OCI-LY1 (cell line): ENCODE data around the gene CSRP1.

ENCODE experiments used
- H2AFZ ChIP-seq: fragments of 200-600 bp; sonication (generic), shearing (Covaris generic); 2 replicates; pipeline ENCODE4 v1.6.0; 2014; ENCODE audit warnings: antibody characterized with exemption, mild to moderate bottlenecking, low read length
- H3F3A ChIP-seq: fragments of 200-600 bp; sonication (generic), shearing (Covaris generic); 2 replicates; pipeline ENCODE4 v1.6.0; 2014; ENCODE audit warnings: mild to moderate bottlenecking, antibody characterized with exemption, low read length, moderate library complexity; ENCODE audit not compliant: insufficient read depth
- H3K27ac ChIP-seq: fragments of 200-600 bp; sonication (generic); 2 replicates; pipeline ENCODE4 v1.5.1; 2014; ENCODE audit warnings: low read length, mixed run types, mild to moderate bottlenecking, low read depth; ENCODE audit not compliant: poor library complexity, severe bottlenecking
- H3K27me3 ChIP-seq: fragments of 200-600 bp; sonication (generic); 2 replicates; pipeline ENCODE4 v1.6.0; 2014; ENCODE audit warnings: antibody characterized with exemption, mild to moderate bottlenecking, low read length, moderate library complexity; ENCODE audit not compliant: insufficient read depth
- H3K36me3 ChIP-seq: fragments of 200-600 bp; sonication (generic); 2 replicates; pipeline ENCODE4 v1.6.1; 2014; ENCODE audit warnings: mild to moderate bottlenecking, antibody characterized with exemption, low read length, moderate library complexity, mixed read lengths; ENCODE audit not compliant: insufficient read depth
- H3K4me1 ChIP-seq: fragments of 200-600 bp; sonication (generic); 2 replicates; pipeline ENCODE4 v1.5.1; 2014; ENCODE audit warnings: mild to moderate bottlenecking, low read length, moderate library complexity; ENCODE audit not compliant: insufficient read depth, severe bottlenecking
- H3K4me2 ChIP-seq: fragments of 200-600 bp; sonication (generic), shearing (Covaris generic); 2 replicates; pipeline ENCODE4 v1.6.1; 2014; ENCODE audit warnings: low read length
- H3K4me3 ChIP-seq: fragments of 200-600 bp; sonication (generic); 2 replicates; pipeline ENCODE4 v1.5.1; 2014; ENCODE audit warnings: low read length, low read depth, mild to moderate bottlenecking, mixed read lengths; ENCODE audit not compliant: poor library complexity, severe bottlenecking
- H3K79me2 ChIP-seq: fragments of 200-600 bp; shearing (Covaris generic); 2 replicates; pipeline ENCODE4 v1.6.1; 2016; ENCODE audit warnings: mixed run types, low read length, mixed read lengths; ENCODE audit not compliant: insufficient read depth
- H3K9ac ChIP-seq: fragments of 200-600 bp; sonication (generic), shearing (Covaris generic); 2 replicates; pipeline ENCODE4 v1.6.1; 2014; ENCODE audit warnings: mild to moderate bottlenecking, low read length, mixed read lengths
- H3K9me2 ChIP-seq: fragments of 200-600 bp; sonication (generic), shearing (Covaris generic); 2 replicates; pipeline ENCODE4 v1.6.1; 2014; ENCODE audit warnings: low read depth, mild to moderate bottlenecking, low read length, mixed read lengths
- H3K9me3 ChIP-seq: fragments of 200-600 bp; shearing (Covaris generic); 2 replicates; pipeline ENCODE4 v1.6.1; 2014; ENCODE audit warnings: low read length, mixed read lengths
- H4K20me1 ChIP-seq: fragments of 200-600 bp; sonication (generic), shearing (Covaris generic); 2 replicates; pipeline ENCODE4 v1.6.0; 2016; ENCODE audit warnings: mild to moderate bottlenecking, low read length; ENCODE audit not compliant: insufficient read depth
- EZH2 ChIP-seq: fragments of 200-600 bp; sonication (generic), shearing (Covaris generic); IDR thresholded peaks from 2 replicates; pipeline ENCODE4 v1.8.0; 2017; ENCODE audit warnings: borderline replicate concordance, mixed run types, mild to moderate bottlenecking, antibody characterized with exemption, low read length, moderate library complexity, mixed read lengths
- TF ChIP-seq, protein P1 (sequence below): fragments of 200-600 bp; sonication (generic), shearing (Covaris generic); IDR thresholded peaks from 2 replicates; pipeline ENCODE4 v1.5.1; 2017; ENCODE audit warnings: mild to moderate bottlenecking, antibody characterized with exemption, low read length, moderate library complexity, mixed read lengths

CSRP1 gene

DNA sequence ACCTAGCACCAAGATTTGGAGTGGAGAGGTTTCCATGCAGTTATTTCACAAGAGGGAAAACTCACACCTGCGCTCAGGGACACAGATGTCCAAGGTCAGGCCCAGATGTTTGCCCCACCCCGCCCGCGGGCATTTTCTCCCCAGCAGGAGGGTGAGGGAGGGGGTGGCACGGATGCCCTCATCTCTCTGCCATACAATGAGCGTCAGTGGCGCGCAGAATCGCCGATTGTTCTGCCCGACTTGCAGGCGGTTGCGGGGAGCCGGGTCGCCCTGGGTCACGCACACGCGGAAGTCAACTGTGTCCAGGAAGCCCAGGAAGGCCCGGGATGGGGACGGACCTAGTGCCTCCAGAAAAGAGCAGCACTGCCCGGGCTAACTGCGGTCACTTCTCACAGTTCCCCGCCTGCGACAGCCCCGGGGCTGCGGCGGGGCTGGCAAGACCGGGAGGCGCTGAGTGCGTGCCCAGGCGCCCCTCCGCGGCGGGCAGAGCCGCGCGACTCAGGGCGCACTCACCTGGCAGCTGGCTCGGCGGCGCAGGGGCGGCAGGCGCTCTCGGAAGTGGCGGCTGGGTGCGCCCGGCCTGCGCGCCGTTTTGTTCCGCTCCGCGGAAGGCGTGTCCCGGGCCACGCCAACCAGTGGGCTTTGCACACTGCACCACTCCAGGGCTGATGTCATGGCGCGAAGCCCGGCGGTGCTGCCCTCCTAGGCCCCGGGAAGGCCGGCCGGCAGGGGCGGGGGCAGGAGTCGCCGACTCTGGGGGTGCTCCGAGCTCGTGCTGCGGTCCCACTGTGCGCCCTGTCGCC, at the start of gene CSRP1:
CSRP1 (minus strand) TSS at position 567 of the 803 bp plus-strand sequence. CDS start 10,820 bp downstream, outside the sequence.
- Histone ChIP-seq H2AFZ (0 out of 2 replicates have a peak within 1 kb of the TSS, but pooled peaks have one; percentile 5), H3K79me2 (no peaks in the 10 kb centered on the region), H4K20me1 (no peaks in the 10 kb centered on the region), H3K27me3 (no peaks in the 10 kb centered on the region), H3K9me2 (no peaks in the 10 kb centered on the region), H3K9ac (peak within 1 kb of the TSS; percentile 75), H3K36me3 (no peaks in the 10 kb centered on the region), H3F3A (no peaks in the 10 kb centered on the region), H3K4me1 (peaks cover 85% of the 10 kb centered on the region), H3K9me3 (no peaks in the 10 kb centered on the region), H3K27ac (peak within 1 kb of the TSS; percentile 77), H3K4me2 (peak within 1 kb of the TSS; percentile 94), H3K4me3 (peak within 1 kb of the TSS; percentile 71)
- TF ChIP-seq, protein P1, sequence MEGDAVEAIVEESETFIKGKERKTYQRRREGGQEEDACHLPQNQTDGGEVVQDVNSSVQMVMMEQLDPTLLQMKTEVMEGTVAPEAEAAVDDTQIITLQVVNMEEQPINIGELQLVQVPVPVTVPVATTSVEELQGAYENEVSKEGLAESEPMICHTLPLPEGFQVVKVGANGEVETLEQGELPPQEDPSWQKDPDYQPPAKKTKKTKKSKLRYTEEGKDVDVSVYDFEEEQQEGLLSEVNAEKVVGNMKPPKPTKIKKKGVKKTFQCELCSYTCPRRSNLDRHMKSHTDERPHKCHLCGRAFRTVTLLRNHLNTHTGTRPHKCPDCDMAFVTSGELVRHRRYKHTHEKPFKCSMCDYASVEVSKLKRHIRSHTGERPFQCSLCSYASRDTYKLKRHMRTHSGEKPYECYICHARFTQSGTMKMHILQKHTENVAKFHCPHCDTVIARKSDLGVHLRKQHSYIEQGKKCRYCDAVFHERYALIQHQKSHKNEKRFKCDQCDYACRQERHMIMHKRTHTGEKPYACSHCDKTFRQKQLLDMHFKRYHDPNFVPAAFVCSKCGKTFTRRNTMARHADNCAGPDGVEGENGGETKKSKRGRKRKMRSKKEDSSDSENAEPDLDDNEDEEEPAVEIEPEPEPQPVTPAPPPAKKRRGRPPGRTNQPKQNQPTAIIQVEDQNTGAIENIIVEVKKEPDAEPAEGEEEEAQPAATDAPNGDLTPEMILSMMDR, result no peak
- TF ChIP-seq EZH2, result no peak

DNA sequence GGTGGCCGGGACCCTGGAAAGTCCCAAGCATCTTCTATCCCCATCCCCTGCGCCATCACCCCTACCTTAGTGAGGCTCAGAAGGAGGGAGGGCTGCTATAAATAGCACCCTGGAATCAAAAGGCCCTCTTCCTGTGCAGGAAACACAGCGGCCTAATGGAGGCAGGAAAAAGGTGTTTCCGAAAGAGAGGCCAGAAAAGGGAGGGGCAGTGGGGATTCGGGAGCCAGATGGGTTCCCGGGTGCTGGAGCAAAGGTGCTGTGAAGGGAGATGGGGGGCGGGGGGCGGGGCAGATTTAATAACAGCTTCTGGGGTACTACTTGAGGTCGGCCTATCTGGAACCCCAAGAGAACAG, 48.6 kb upstream of the CSRP1 start:
- H4K20me1 ChIP-seq, result no peaks in the 10 kb centered on the region
- 0 out of 2 replicates have a peak, but pooled peaks cover 5% of the 10 kb centered on the region for H3K27me3 ChIP-seq
- H3K27ac ChIP-seq, result no peak overlapping the region
- no peak overlapping the region for H3K4me2 ChIP-seq
- H3K79me2 ChIP-seq, result no peaks in the 10 kb centered on the region
- H3K4me3 ChIP-seq, result no peak overlapping the region
- no peaks in the 10 kb centered on the region for H3K36me3 ChIP-seq
- H3K9me2 ChIP-seq, result no peaks in the 10 kb centered on the region
- no peaks in the 10 kb centered on the region for H3K9me3 ChIP-seq
- H2AFZ ChIP-seq, result no peak overlapping the region
- H3K9ac ChIP-seq, result no peak overlapping the region
- TF ChIP-seq, protein P1, result no peak
- no peak for TF ChIP-seq EZH2
- no peaks in the 10 kb centered on the region for H3K4me1 ChIP-seq
- H3F3A ChIP-seq, result no peaks in the 10 kb centered on the region

DNA sequence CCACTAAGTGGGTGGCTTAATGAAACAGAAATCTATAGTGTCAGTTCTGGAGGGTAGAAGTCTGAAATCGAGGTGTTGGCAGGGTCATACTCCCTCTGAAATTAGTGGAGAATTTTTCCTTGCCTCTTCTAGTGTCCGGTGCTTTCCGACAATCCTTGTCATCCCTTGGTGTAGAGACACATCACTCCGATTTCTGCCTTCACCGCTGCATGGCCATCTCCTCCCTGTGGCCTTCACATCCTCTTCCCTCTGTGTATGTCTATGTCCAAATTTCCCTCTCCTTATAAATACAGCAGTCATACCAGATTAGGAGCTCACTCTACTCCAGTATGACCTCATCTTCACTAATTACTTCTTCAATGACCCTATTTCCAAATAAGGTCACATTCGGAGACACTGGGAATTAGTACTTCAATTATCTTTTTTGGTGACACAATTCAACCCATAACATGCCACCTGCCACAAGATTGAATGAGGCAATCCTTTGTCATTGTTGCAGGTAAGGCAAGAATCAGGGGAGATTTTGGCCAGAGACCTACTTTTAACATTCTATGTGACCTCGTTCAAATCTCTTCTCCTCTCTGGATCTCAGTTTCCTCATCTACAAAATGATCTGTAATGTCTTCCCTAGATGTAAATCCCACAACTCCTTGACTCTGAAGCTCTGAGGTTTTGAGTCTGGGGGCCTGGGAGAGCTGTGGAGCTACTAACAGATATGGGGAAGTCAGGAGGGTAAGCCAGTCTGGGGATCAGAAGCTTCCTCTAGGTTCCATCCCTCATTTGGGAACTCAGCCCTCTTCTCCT, 48.1 kb upstream of the CSRP1 start:
- Histone ChIP-seq H3K4me2 (no peak overlapping the region), H3K4me1 (no peaks in the 10 kb centered on the region), H2AFZ (no peak overlapping the region), H3K9me3 (no peaks in the 10 kb centered on the region), H3F3A (no peaks in the 10 kb centered on the region), H3K4me3 (no peak overlapping the region), H3K9me2 (no peaks in the 10 kb centered on the region), H3K79me2 (no peaks in the 10 kb centered on the region), H3K36me3 (no peaks in the 10 kb centered on the region), H4K20me1 (no peaks in the 10 kb centered on the region), H3K27me3 (0 out of 2 replicates have a peak, but pooled peaks cover 5% of the 10 kb centered on the region), H3K9ac (no peak overlapping the region), H3K27ac (no peak overlapping the region)
- TF ChIP-seq EZH2, result no peak
- TF ChIP-seq, protein P1, result no peak
